Measurements from ENCODE around the gene LCE1C.

The LCE1C gene

GRCh38 chr1:152759453-152760173 is 46.8 kb downstream of the LCE1C start:
- DNase-seq = no peak

DNA sequence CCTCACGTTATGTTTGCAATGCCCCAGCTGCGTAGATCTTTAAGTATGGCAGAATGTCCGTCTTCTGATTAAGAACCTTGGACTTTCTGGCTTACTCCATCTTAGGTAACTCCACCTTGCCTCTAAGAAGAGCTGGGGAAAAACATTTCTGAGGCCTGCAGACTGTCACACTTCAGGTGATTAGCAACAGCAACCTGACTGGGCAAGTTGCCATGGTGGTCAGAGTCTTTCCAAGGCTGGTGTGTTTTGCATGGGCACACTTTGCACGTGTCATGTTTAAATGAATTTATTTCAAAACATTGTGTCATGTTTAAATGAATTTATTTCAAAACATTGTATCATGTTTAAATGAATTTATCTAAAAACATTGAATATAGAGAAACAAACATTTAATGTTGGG is 47.8 kb downstream of the LCE1C start:
- no peak for DNase-seq

DNA sequence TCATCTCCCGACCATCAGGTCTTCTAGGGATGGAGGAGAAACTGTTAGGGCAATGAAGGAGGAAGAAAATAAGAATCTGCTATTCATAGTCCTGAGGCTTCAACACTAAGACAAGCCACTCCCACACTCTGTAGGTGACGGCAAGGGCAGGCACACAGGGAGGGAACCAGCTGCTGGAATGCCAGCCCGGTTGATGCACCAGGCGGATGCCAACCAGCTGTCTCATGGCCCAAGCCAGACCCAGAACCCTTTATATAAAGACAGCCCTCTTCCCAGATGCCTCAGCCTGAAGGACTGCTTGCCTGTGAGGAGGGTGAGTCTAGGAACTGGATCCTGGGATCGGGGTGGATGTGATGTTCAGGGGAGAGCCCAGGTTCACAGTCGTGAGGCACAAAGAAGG is 48.7 kb downstream of the LCE1C start, which contains the start of gene KPRP:
KPRP (plus strand) TSS at position 279 of the 400 bp plus-strand sequence. CDS start 1,564 bp downstream, outside the sequence.
- no peak for DNase-seq

DNA sequence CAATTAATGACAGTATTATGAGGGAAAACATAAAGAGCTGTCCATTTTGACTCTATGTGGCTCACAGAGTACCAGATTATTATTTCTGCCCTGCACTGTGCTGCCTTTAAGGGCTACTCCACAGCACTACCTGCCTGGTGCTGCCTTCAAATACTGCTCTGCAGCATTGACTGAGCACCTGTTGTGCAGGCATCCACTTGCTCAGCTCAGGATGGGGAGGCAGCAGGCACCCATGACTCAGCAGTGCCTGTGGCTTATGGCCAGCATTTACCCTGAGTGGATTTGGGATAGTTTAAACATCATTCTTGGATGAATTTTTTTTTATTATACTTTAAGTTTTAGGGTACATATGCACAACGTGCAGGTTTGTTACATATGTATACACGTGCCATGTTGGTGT is 49.6 kb downstream of the LCE1C start:
- DNase-seq = no peak

Data from NCI-H2029 treated with DMSO at 0.1 percent for 48 hours (cell line).